ENCODE measurements around the gene PANK4.

PANK4 gene

GRCh38 chr1:2495026-2495425 lies 31.4 kb downstream of the PANK4 start:
- DNase-seq = no peak

- DNase-seq = no peak
These were observed 32.1 kb downstream of the PANK4 start for GRCh38 chr1:2494323-2494693.

DNA sequence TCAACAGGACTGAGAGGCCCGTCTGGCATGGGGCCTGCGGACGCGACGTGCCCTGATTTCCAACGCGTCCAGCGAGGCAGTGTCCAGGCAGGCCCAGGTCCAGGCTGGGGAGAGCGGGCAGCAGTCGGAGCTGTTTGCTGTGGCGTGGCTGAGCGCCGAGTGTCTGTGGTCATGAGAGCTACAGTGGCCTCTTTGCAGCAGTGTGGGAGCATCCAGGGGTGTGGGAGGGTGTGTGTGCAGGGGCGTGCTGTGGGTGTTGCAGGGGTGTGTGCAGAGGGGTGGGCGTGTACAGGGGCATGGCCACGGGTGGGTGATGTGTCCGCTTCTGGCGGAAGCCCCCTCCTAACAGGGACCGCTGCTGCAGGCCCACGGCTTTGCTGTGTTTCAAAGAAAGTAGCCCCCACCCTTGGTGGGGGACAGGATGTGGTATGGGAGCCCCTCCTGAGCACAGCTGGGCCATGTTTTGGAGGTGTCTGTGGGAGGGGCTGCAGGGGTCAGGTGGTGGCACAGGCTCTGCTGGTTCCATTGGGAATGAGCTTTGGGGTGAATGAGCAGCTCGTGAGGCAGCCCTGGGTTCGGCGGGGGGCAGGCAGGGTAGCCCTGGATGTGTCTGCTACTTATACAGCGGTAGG lies 32.6 kb downstream of the PANK4 start:
- no peak for DNase-seq

DNA sequence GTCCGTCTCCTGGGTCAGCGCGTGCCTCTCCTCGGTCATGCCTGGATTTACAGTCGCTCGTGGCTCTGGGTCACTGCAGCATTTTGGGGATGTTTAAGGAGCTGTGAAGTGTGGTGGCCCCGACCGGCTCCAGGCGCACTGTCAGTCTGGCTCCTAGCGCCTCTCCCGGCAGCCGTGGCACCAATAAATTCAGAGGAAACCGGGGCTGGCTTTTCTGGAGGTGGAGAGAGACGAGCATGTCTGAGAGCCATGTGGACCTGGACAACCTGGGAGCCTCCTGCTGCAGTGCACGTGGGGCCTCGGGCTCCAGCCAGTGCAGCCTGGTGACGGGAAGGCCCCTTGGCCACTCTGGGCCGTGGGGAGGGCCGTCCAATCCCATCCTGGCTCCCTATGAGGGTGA lies 33.2 kb downstream of the PANK4 start:
- DNase-seq = no peak

DNA sequence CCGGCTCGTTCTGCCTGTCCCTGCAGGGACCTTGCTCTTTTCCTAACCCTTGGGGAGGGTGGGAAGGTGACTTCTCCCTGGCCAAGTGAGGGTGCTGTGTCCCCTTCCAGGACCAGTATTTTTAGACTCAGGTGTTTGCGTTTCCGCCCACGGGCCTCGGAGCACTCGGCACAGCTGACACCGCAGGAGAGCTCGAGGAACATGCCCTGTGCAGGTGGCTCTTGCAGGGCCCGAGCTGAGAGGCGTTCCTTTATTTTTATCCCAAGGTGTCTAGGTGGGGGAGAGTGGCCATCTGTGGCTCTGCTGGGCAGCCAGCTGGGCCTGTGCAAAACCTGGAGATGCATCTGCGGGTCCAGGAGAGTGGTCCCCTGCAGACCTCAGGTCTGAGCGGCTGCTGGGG lies 34.3 kb downstream of the PANK4 start:
- DNase-seq = no peak

- DNase-seq = no peak
These were observed 36.8 kb downstream of the PANK4 start for GRCh38 chr1:2489615-2490014.

DNA sequence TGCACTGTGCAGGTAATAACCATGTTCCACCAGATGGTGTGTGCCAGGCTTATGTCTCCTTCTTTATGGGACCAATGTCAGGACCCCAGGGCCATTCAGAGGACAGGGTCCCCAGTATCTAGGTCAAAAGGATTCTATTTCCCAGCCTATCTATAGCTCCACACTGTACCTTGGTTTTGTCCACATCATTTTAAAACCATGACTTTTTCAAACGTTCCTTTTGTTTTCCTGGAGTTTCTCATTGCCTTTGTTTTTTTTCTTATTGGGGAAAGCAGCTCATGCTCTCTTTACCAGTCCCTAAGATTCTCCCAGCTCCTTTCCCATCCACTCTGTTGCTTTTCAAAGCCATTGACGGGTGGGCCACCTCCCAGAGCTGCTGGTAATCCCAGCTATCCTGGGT lies 37.7 kb downstream of the PANK4 start:
- no peak for DNase-seq

DNA sequence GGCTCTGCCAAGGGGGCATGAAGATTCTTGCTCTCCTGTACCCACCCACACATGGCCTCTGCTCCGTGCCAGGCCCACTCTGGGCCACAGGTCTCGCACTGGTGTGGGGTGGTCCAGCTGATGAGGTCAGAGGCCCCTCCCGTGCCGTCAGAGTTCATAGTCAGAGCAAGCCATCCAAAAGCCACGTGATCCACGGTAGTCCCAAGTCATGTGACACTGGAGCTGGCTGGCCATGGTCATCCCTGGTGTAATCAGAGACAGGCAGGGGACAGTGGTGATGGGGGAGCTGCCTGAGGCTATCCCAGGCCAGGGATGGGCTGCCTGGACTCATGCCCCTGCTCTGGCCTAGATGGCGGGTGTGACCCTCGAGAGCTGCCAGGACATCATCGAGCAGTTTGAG lies 39.8 kb downstream of the PANK4 start:
- DNase-seq = no peak

GRCh38 chr1:2486041-2486440 lies 40.4 kb downstream of the PANK4 start:
- DNase-seq = no peak

DNA sequence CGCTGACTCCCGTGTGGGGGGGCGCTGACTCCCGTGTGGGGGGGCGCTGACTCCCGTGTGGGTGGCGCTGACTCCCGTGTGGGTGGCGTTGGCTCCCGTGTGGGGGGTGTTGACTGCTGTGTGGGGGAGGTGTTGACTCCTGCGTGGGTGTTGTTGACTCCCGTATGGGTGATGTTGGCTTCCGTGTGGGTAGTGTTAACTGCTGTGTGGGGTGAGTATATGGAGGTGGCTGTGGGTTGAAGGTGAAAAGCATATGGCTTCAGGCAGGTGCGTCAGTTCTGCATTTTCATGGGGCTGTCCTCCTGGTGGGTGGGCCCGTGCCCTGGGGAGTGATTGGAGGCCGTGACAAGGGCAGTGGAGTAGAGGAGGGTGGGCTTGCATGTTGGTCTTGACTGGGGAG lies 42.4 kb downstream of the PANK4 start:
- DNase-seq = no peak

DNA sequence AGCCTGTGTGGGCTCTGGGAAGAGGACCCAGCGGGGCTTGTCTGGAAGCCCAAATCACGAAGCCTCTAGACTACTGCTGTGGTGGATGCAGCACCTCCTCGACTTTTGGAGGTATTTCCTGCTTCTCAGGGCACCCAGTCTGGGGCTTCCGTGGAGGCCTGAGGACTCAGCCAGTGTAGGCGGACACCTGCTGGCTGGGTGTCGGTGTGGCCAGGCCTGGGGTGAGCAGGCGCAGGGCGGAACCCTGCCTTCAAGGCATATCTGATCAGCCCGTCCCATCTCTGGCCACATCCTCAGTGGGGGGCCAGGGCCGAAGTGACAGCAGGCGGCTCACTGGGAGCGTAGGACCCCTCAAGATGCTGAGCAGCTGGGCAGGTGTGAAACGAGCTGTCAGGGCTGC lies 43.4 kb downstream of the PANK4 start:
- DNase-seq = no peak

GRCh38 chr1:2482588-2482987 lies 43.8 kb downstream of the PANK4 start:
- DNase-seq = no peak

DNA sequence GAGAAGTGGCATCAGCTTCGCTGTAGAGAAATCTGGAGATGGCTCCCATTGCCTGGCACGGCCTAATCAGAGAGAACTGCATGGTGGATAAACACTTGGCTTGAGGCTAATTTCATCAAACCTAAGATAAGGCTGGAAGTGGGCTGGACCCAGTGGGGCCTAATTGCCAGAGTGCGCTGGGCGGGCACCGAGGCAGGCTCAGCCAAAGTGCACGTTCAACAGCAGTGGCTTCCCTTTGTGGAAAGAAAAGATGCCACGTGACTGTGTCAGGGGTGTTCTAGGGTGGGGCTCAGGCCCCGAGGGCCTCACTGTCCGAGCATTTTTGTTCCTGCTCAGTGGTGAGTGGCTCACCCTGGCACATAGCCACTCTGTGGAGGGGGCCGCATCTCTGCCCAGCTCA lies 44.5 kb downstream of the PANK4 start:
- DNase-seq = no peak

DNA sequence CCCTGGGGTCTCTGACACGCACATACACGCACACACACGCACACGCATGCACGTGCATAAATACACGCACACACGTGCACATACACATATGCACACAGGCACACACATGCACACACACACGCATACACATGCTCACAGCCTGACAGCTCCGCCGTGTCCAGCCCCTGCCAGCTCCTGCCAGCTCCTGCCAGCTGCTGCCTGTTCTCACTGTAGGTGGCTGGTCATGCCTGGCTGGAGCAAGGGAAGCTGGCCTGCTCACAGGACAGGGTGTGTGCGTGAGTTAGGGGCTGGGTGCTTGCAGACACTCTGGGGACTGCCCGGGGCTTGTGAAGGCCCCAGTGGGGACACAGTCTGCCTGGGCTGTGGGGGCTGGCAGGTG lies 45.4 kb downstream of the PANK4 start:
- DNase-seq = no peak

DNA sequence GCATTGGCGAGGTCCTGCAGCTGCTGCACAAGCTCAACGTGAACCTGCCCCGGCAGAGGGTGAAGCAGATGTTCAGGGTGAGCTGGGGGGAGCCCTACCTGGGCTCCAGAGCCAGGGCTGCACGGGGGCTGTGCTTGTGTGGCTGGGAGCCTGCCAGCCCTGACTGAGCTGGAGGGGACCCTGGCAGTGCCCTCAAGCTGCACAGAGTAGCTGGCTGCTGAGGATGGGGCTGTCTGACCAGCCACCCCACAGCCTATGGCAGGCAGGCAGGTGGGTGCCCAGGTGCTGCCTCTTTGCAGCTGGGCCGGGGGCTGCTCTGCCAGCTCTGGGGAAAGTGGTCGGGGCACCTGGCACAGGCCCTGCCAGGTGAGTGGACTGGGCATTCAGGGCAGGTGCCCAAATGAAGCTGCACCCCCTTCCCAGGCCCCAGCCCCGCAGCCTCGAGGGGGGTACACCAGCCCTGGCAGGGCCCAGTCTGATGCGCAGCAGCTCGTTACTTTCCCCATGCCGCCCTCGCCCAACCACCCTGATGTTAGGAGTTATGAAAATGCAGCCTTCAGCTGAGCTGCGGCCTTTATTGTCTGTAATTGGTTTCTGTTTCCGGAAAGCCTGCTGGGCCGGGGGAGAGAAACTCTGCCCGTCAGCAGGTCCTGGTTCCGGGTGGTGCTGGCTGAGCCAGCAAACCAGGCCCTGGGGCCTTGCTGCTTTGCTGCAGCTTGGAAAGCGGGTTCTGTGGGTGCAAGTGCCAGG lies 46.0 kb downstream of the PANK4 start:
- DNase-seq = no peak

DNA sequence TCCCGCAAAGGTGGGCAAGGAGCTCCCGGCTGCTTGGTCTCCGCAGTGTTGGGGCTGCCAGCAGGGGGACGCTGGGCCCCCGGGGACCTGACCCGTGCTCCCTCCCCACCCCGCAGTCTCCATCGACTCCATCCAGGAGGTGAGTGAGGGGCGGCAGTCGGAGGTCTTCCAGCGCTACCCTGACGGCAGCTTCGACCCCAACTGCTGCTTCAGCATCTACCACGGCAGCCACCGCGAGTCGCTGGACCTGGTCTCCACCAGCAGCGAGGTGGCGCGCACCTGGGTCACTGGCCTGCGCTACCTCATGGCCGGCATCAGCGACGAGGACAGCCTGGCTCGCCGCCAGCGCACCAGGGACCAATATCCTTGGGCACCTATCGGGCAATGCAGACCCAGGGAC lies 46.8 kb downstream of the PANK4 start:
- DNase-seq = no peak

GRCh38 chr1:2479186-2479585 lies 47.2 kb downstream of the PANK4 start:
- DNase-seq = no peak

DNA sequence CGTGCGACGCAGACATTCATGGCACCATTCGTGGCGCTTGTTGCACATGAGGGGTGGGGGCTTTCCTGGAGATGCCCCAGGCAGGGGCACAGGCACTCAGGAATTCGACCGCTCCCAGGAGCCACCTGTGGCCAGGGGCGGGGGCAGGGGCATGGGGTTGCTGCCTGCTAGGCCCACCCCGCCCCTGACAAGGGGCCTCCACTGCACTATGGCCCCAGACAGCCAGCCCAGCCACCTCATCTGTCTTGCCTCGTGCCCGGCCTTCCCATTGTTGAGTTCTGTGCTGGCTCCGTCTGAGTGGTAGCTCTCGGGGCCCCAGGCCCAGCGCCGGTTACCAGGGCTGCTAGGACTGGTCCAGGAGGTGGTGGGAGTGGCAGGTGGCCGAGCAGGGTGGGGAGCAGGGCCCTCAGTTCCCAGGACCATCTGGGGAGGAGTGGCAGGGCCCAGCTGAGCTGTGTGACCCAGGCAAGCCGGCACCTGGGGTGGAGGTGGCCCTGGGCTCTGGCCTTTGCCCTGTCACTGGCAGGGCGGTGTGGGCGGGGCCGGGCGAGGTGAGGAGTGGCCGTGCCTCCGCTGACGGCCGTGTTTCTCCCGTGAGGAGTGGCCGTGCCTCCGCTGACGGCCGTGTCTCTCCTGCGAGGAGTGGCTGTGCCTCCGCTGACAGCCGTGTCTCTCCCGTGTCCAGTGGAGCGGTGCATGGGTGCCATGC lies 48.5 kb downstream of the PANK4 start:
- no peak for DNase-seq

DNA sequence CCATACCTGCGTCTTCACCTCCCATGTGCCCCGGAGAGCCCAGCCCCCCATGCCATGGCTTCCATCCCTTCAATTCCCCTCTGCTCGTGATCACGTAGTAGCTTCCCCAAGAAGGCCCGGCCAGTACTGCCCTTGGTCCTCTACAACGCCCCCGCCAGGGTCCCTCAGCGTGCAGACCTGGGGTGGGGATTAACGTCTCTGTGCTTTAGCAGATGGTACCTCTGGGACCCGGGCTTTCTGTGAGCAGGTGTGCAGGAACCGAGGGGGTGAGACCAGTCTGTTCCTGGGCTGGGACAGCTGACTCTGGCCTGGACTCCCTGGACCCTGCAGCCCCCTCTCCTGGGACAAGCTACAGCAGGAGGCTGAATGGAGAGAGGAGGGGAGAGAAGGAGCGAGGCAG lies 49.1 kb downstream of the PANK4 start:
- no peak for DNase-seq

- no peak for DNase-seq
These were observed 50.1 kb downstream of the PANK4 start, which contains the start of gene PLCH2 for GRCh38 chr1:2476061-2476999. Gene PLCH2, plus strand, starts transcription at chr1:2476289. Its CDS starts 300 bp downstream, at chr1:2476589.

GRCh38 chr1:2475571-2475970 lies 50.8 kb downstream of the PANK4 start:
- no peak for DNase-seq

DNA sequence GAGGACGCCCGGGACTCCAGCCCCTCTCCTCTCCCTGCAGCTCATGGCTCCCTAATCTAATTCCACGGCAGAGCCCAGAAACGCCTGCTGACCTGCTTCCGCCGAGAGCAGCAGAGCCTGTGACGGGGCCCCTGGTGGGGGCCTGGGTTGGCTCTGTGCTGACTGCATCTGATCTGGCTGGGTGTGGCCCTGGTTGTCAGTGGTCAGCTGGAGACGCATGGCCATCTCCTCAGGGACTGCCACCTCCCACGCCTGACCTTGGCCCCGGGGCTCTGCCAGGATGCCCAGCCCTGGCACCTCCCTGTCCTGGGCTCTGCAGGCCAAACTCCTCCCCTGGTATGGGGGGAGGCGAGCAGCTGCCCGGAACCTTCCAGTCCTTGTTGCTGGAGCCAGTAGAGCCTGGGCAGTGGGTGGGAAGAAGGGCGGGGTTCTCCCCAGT lies 51.4 kb downstream of the PANK4 start:
- DNase-seq = no peak
